OCI-LY7 (cell line): Measurements from ENCODE around the gene ZNF716.

Experiments
- CTCF ChIP-seq: fragments of 200-600 bp; sonication (generic); conservative IDR thresholded peaks from 2 replicates; pipeline ENCODE4 v1.5.1; 2014; ENCODE audit warnings: mild to moderate bottlenecking, antibody characterized with exemption, low read length, moderate library complexity, mixed read lengths
- EZH2phosphoT487 ChIP-seq: fragments of 200-600 bp; sonication (generic); IDR thresholded peaks from 2 replicates; pipeline ENCODE4 v1.6.1; 2018; ENCODE audit warnings: low read depth, borderline replicate concordance, mild to moderate bottlenecking, mixed run types, antibody characterized with exemption, low read length, moderate library complexity, mixed read lengths

DNA sequence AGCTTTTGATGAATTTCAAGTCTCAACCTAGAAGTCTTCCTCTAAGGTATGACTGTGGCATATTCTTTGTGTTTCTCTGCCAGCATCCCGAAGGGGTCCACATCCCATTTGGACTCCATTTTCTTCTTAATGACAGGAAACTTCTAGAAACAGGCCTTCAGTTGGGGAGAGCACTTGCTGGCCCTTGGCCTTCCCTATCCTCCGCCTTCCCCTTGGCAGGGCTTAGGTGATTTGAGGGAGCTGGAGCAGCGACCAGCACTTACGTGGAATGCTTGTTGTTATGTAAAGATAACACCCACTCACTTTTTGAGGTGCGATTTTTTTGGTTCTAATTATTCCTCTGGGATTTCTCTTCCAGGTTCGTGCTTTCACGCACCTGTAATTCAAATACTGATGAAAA lies 42.9 kb upstream of the ZNF716 start:
- TF ChIP-seq CTCF = no peak
- no peak for TF ChIP-seq EZH2phosphoT487
